Thyroid gland (tissue), 4 donors: ENCODE data around the gene ZNF391.

Source experiments
- CTCF ChIP-seq, 6 experiments: fragments of 200-600 bp in 3 of 6; fragments of 450-650 bp in 3 of 6; sonication (generic) in 3 of 6; IDR thresholded peaks; one replicate each; pipeline ENCODE4 v1.5.1; 2016 to 2019; ENCODE audit warnings: antibody characterized with exemption in 6 of 6, mild to moderate bottlenecking in 2 of 6, inconsistent platforms in 1 of 6, moderate library complexity in 1 of 6
- POLR2A ChIP-seq, 2 donors: fragments of 450-650 bp; IDR thresholded peaks; one replicate each; pipeline ENCODE4 v1.6.1; 2017; ENCODE audit warnings: antibody characterized with exemption in 2 of 2, mild to moderate bottlenecking in 2 of 2, moderate library complexity in 1 of 2

- TF ChIP-seq CTCF (IDR thresholded peaks at IDR 0.05) (no peak), POLR2A (IDR thresholded peaks at IDR 0.05) (no peak)
These were observed 35.7 kb upstream of the ZNF391 start for GRCh38 chr6:27352850-27353249.
